Fibroblast of lung (primary cell): ENCODE results near the gene KLHL36. TPM values are rescaled to one million over a fixed set of nuclear protein-coding genes. Genes with fewer than 3 reads are reported as not detected.

Source experiments
- DNase-seq, 2 donors: peaks; one replicate each; pipeline versions ENCODE4 v3.0.0 to v3.0.0-alpha.2; 2010; ENCODE audit warnings: low read depth in 2 of 2
- H2AFZ ChIP-seq: 2 replicates; pipeline ENCODE4 v1.5.1; 2012; ENCODE audit warnings: low read length, control low read depth, inconsistent platforms
- H3K27ac ChIP-seq: 2 replicates; pipeline ENCODE4 v1.5.1; 2011; ENCODE audit warnings: low read length, control low read depth; ENCODE audit not compliant: insufficient read depth
- H3K27me3 ChIP-seq: 2 replicates; pipeline ENCODE4 v1.5.1; 2011; ENCODE audit warnings: mild to moderate bottlenecking, low read length; ENCODE audit not compliant: control insufficient read depth, insufficient read depth
- H3K36me3 ChIP-seq: 2 replicates; pipeline ENCODE4 v1.5.1; 2011; ENCODE audit warnings: low read length; ENCODE audit not compliant: control insufficient read depth, insufficient read depth
- H3K4me1 ChIP-seq: 2 replicates; pipeline ENCODE4 v1.5.1; 2011; ENCODE audit warnings: low read length; ENCODE audit not compliant: control insufficient read depth, insufficient read depth; ENCODE audit errors: extremely low read depth
- H3K4me2 ChIP-seq: 2 replicates; pipeline ENCODE4 v1.5.1; 2011; ENCODE audit warnings: low read length, control low read depth; ENCODE audit not compliant: insufficient read depth; ENCODE audit errors: extremely low read depth
- H3K4me3 ChIP-seq, 4 experiments: fragments of 200-600 bp in 1 of 4; sonication (generic) in 1 of 4; replicated peaks in 1 of 4; 2 replicates each; pipeline ENCODE4 v1.5.1; 2011 to 2016; ENCODE audit warnings: low read length in 4 of 4, low read depth in 3 of 4, mild to moderate bottlenecking in 3 of 4, control low read depth in 2 of 4, inconsistent platforms in 1 of 4, mixed read lengths in 1 of 4; ENCODE audit not compliant: insufficient read depth in 1 of 4; ENCODE audit errors: control extremely low read depth in 1 of 4
- H3K79me2 ChIP-seq: 2 replicates; pipeline ENCODE4 v1.5.1; 2012; ENCODE audit warnings: mild to moderate bottlenecking, low read length, inconsistent platforms; ENCODE audit not compliant: control insufficient read depth, insufficient read depth
- H3K9ac ChIP-seq: 2 replicates; pipeline ENCODE4 v1.5.1; 2011; ENCODE audit warnings: mild to moderate bottlenecking, low read length, control low read depth; ENCODE audit not compliant: insufficient read depth
- H3K9me3 ChIP-seq: 2 replicates; pipeline ENCODE4 v1.5.1; 2012; ENCODE audit warnings: low read depth, low read length; ENCODE audit not compliant: control insufficient read depth, insufficient read depth
- H4K20me1 ChIP-seq: 2 replicates; pipeline ENCODE4 v1.5.1; 2011; ENCODE audit warnings: low read length; ENCODE audit not compliant: control insufficient read depth, insufficient read depth; ENCODE audit errors: extremely low read depth
- CTCF ChIP-seq, 2 donors: IDR thresholded peaks in 1 of 2; conservative IDR thresholded peaks in 1 of 2; 1 replicate in 1 of 2; 2 replicates in 1 of 2; pipeline ENCODE4 v1.5.1; 2011 to 2012; ENCODE audit warnings: low read length in 2 of 2, control low read depth in 1 of 2, inconsistent platforms in 1 of 2, low read depth in 1 of 2, mild to moderate bottlenecking in 1 of 2
- EZH2 ChIP-seq: IDR thresholded peaks from 2 replicates; pipeline ENCODE4 v1.5.1; 2012; ENCODE audit warnings: low read length, control low read depth, mild to moderate bottlenecking; ENCODE audit errors: missing control alignments
- polyA plus RNA-seq, 2 donors: library from polyadenylated mRNA; depleted of rRNA in 1 of 2; stranded (reverse) in 1 of 2; unstranded in 1 of 2; fragments of >200 nt; gene quantifications; 2 replicates each; pipeline ENCODE4 v1.2.1, GENCODE V29; 2011 to 2012; ENCODE audit warnings: missing spikeins in 1 of 2
- total RNA-seq: library from RNA; depleted of rRNA; stranded (reverse); fragments of >200 nt; gene quantifications from 2 replicates; pipeline ENCODE4 v1.2.1, GENCODE V29; 2014

The KLHL36 gene
- total and polyA plus RNA-seq, 2 donors (not counting 1 experiment from before 2014, with no cell fraction given): 29.7 to 83.1 TPM

- Histone ChIP-seq H4K20me1 (no peaks in the 10 kb centered on the region), H3K4me1 (peaks cover 5% of the 10 kb centered on the region), H3K9ac (no peak overlapping the region), H3K79me2 (peaks cover 2% of the 10 kb centered on the region), H3K4me3 (no peak overlapping the region), H3K27ac (no peak overlapping the region), H3K9me3 (no peaks in the 10 kb centered on the region), H3K36me3 (no peaks in the 10 kb centered on the region), H3K27me3 (no peaks in the 10 kb centered on the region), H2AFZ (no peak overlapping the region), H3K4me2 (no peak overlapping the region)
- DNase-seq: no peak
- TF ChIP-seq CTCF (conservative IDR thresholded peaks at IDR 0.05 in 1 of 2, IDR thresholded peaks at IDR 0.05 in 1 of 2; ENCODE audit: low read depth in 1 of 2, low read length in 2 of 2): no peak
- TF ChIP-seq EZH2: no peak
Measured at GRCh38 chr16:84694980-84695379, 46.7 kb downstream of the KLHL36 start.

GRCh38 chr16:84699147-84699711 is 50.9 kb downstream of the KLHL36 start:
- no peaks in the 10 kb centered on the region for H3K9me3 ChIP-seq
- no peak for TF ChIP-seq EZH2
- TF ChIP-seq CTCF (conservative IDR thresholded peaks at IDR 0.05 in 1 of 2, IDR thresholded peaks at IDR 0.05 in 1 of 2; ENCODE audit: low read depth in 1 of 2, low read length in 2 of 2): no peak
- peak overlapping the region; percentile 93 for H3K4me2 ChIP-seq
- peak overlapping the region; percentile 88 for H3K9ac ChIP-seq
- no peaks in the 10 kb centered on the region for H4K20me1 ChIP-seq
- peaks cover 41% of the 10 kb centered on the region for H3K79me2 ChIP-seq
- no peaks in the 10 kb centered on the region for H3K36me3 ChIP-seq
- peak overlapping the region; percentile 14 for H3K27ac ChIP-seq
- DNase-seq: no peak
- H2AFZ ChIP-seq: peak overlapping the region; percentile 71
- H3K4me3 ChIP-seq: peak overlapping the region; percentile 34 to 90 (median 80)
- no peaks in the 10 kb centered on the region for H3K27me3 ChIP-seq
- H3K4me1 ChIP-seq: peaks cover 5% of the 10 kb centered on the region

- no peaks in the 10 kb centered on the region for H3K27me3 ChIP-seq
- no peaks in the 10 kb centered on the region for H4K20me1 ChIP-seq
- H3K27ac ChIP-seq: peak within 1 kb of the TSS; percentile 79
- H3K36me3 ChIP-seq: no peaks in the 10 kb centered on the region
- H3K4me3 ChIP-seq: peak within 1 kb of the TSS; percentile 79 to 90 (median 80)
- H3K4me2 ChIP-seq: peak within 1 kb of the TSS; percentile 93
- peak within 1 kb of the TSS; percentile 88 for H3K9ac ChIP-seq
- no peaks in the 10 kb centered on the region for H3K9me3 ChIP-seq
- TF ChIP-seq EZH2: no peak
- peak; percentile 59 to 64 for DNase-seq
- H2AFZ ChIP-seq: peak within 1 kb of the TSS; percentile 71
- peaks cover 48% of the 10 kb centered on the region for H3K79me2 ChIP-seq
- H3K4me1 ChIP-seq: peaks cover 5% of the 10 kb centered on the region
Measured at GRCh38 chr16:84699712-84700445, 51.6 kb downstream of the KLHL36 start, which contains the start of gene USP10. Gene USP10, plus strand, starts transcription at chr16:84700000. Its CDS starts 91 bp downstream, at chr16:84700091.
